Adrenal gland (tissue), 12 donors: ENCODE results near the gene PEF1. TPM values are rescaled to one million over a fixed set of nuclear protein-coding genes. Genes with fewer than 3 reads are reported as not detected.

ENCODE experiments used
- DNase-seq, 7 donors: peaks; one replicate each; pipeline ENCODE4 v3.0.0-alpha.2; 2019 to 2020
- H3K27ac ChIP-seq, 5 donors: fragments of 200-600 bp; sonication (generic) in 4 of 5; 1 replicate in 3 of 5; 2 replicates in 2 of 5; pipeline versions ENCODE4 v1.5.1 to v1.8.0; 2016 to 2020; ENCODE audit warnings: mild to moderate bottlenecking in 1 of 5
- H3K27me3 ChIP-seq: fragments of 200-600 bp; 2 replicates; pipeline ENCODE4 v1.8.0; 2021
- H3K36me3 ChIP-seq, 2 donors: fragments of 200-600 bp; replicated peaks in 1 of 2; 1 replicate in 1 of 2; 2 replicates in 1 of 2; pipeline versions ENCODE4 v1.5.1 to v1.8.0; 2018 to 2022
- H3K4me1 ChIP-seq, 2 donors: fragments of 200-600 bp; replicated peaks in 1 of 2; 1 replicate in 1 of 2; 2 replicates in 1 of 2; pipeline versions ENCODE4 v1.5.1 to v1.8.0; 2018 to 2021
- H3K4me3 ChIP-seq, 4 donors: fragments of 200-600 bp; sonication (generic) in 3 of 4; one replicate each; pipeline ENCODE4 v1.5.1; 2016 to 2018
- H3K9me3 ChIP-seq, 3 donors: fragments of 200-600 bp; sonication (generic) in 1 of 3; replicated peaks in 1 of 3; 1 replicate in 2 of 3; 2 replicates in 1 of 3; pipeline versions ENCODE4 v1.5.1 to v1.8.0; 2016 to 2021
- CTCF ChIP-seq, 6 experiments: fragments of 450-650 bp in 4 of 6; fragments of 200-600 bp in 2 of 6; sonication (generic) in 1 of 6; IDR thresholded peaks; 1 replicate in 5 of 6; 2 replicates in 1 of 6; pipeline versions ENCODE4 v1.5.1 to v1.8.0; 2016 to 2021; ENCODE audit warnings: antibody characterized with exemption in 6 of 6, mild to moderate bottlenecking in 2 of 6, moderate library complexity in 1 of 6
- POLR2A ChIP-seq, 2 donors: fragments of 450-650 bp; IDR thresholded peaks; one replicate each; pipeline ENCODE4 v1.6.1; 2017; ENCODE audit warnings: antibody characterized with exemption in 2 of 2, mild to moderate bottlenecking in 2 of 2, moderate library complexity in 1 of 2
- WGBS, 4 donors: extraction: QIAGEN DNeasy Blood & Tissue Kit in 2 of 4; methylation state at CpG; one replicate each; pipeline versions ENCODE4 v1.1.5 to v1.1.7; 2013 to 2017; 5-methylcytosine and 5-hydroxymethylcytosine counted together
- intact Hi-C, 2 donors: fragments of 100-400 bp; cut with DNase I; formaldehyde crosslinking; loops; one replicate each; pipeline versions ENCODE4 v1.14.1 to v1.15.0; 2022 to 2023
- polyA plus RNA-seq, 3 donors: library from polyadenylated mRNA; stranded (reverse); fragments of 200-250 nt in 2 of 3; fragments of 350-450 nt in 1 of 3; fragmentation: Illumina TruSeq in 1 of 3; extraction: RNeasy Lipid Tissue Mini Kit (QIAGEN cat#74804) in 1 of 3; gene quantifications; one replicate each; pipeline ENCODE4 v1.2.3, GENCODE V29; 2013 to 2014
- total RNA-seq, 9 donors: library from RNA; depleted of rRNA in 4 of 9; stranded (reverse); fragments of >200 nt in 4 of 9; fragments of 120-200 nt in 1 of 9; fragmentation: NEBNext Ultra II Directional in 1 of 9; extraction: Animal tissue kit (Norgen Biotek cat#: 25700) in 1 of 9; gene quantifications; one replicate each; pipeline versions ENCODE4 v1.1.0 to v1.2.4, GENCODE V29; 2013 to 2023
- donor health status: healthy with polysubstance abuse.
- donor health status: Bipolar disorder and iron deficiency.
- donor health status: DM: yes; HTN: yes; CAD: no.
- donor health status: DM: no; HTN: no; CAD: no.
- donor health status: DM: no; HTN: no; CAD: no.
- donor health status: DM: yes; HTN: yes; CAD: no.

PEF1 gene
- total and polyA plus RNA-seq, 12 donors, result 58.2 to 132 (median 86.2) TPM

- no peaks in the 10 kb centered on the region for H3K27me3 ChIP-seq
- TF ChIP-seq POLR2A (IDR thresholded peaks at IDR 0.05) (no peak), CTCF (IDR thresholded peaks at IDR 0.05) (no peak)
- no peaks in the 10 kb centered on the region for H3K36me3 ChIP-seq
- no peaks in the 10 kb centered on the region for H3K9me3 ChIP-seq
- DNase-seq, result no peak
- no peak overlapping the region for H3K27ac ChIP-seq
- H3K4me3 ChIP-seq, result no peak overlapping the region
- intact Hi-C loops, result loop anchor here in 1 of 2 donors (10.0 kb wide), 1 partner anchor 407 kb away; no protein-coding TSS in a partner anchor
- H3K4me1 ChIP-seq, result no peaks in the 10 kb centered on the region
- WGBS, 4 donors, result 75 to 92% (median 84%) methylated on average over 7 to 12 of the region's 12 CpGs
Measured at GRCh38 chr1:31657972-31658510, 13.4 kb upstream of the PEF1 start.

GRCh38 chr1:31657020-31657804 lies 12.5 kb upstream of the PEF1 start:
- no peak overlapping the region for H3K27ac ChIP-seq
- TF ChIP-seq POLR2A (IDR thresholded peaks at IDR 0.05) (no peak), CTCF (IDR thresholded peaks at IDR 0.05) (no peak)
- no peaks in the 10 kb centered on the region for H3K27me3 ChIP-seq
- WGBS, 4 donors, result 69 to 85% (median 81%) methylated on average over 7 to 14 of the region's 14 CpGs
- H3K4me1 ChIP-seq, result no peaks in the 10 kb centered on the region
- no peak overlapping the region for H3K4me3 ChIP-seq
- H3K36me3 ChIP-seq, result no peaks in the 10 kb centered on the region
- no peaks in the 10 kb centered on the region for H3K9me3 ChIP-seq
- intact Hi-C loops, result loop anchor here in 1 of 2 donors (10.0 kb wide), 1 partner anchor 408 kb away; no protein-coding TSS in a partner anchor
- DNase-seq, result no peak

DNA sequence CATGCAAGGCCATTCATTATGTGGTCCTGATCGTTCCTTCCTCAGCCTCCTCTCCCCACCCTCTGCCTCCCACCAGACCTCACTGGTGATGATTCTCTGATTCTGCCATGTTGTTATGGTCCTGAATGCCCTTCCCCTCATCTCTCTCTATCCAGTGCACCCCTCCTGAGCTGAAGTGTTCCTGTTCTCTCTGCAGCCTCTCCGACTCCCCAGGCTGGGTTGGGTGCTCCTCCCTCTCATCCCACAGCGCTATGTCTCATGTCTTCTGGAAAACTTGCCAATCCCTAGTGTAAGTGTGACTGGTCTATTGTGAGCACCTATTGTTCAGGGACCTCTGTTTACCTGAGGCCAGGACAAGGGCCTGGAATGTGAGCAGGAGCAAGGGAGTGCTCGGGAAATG lies 11.1 kb upstream of the PEF1 start:
- TF ChIP-seq CTCF (IDR thresholded peaks at IDR 0.05) (no peak), POLR2A (IDR thresholded peaks at IDR 0.05) (no peak)
- Histone ChIP-seq H3K4me3 (no peak overlapping the region), H3K36me3 (no peaks in the 10 kb centered on the region), H3K9me3 (no peaks in the 10 kb centered on the region), H3K4me1 (no peaks in the 10 kb centered on the region), H3K27ac (no peak overlapping the region), H3K27me3 (no peaks in the 10 kb centered on the region)
- WGBS, 4 donors, result 82 to 92% (median 87%) methylated on average over 4 of the region's 4 CpGs
- DNase-seq, result no peak
- intact Hi-C loops, result loop anchor here in 1 of 2 donors (10.0 kb wide), 1 partner anchor 409 kb away; no protein-coding TSS in a partner anchor

GRCh38 chr1:31655104-31655503 lies 10.4 kb upstream of the PEF1 start:
- WGBS, 4 donors, result 86 to 100% (median 91%) methylated on average over 3 to 6 of the region's 6 CpGs
- no peaks in the 10 kb centered on the region for H3K9me3 ChIP-seq
- DNase-seq, result no peak
- no peaks in the 10 kb centered on the region for H3K4me1 ChIP-seq
- no peaks in the 10 kb centered on the region for H3K36me3 ChIP-seq
- H3K4me3 ChIP-seq, result no peak overlapping the region
- no peaks in the 10 kb centered on the region for H3K27me3 ChIP-seq
- TF ChIP-seq CTCF (IDR thresholded peaks at IDR 0.05) (no peak), POLR2A (IDR thresholded peaks at IDR 0.05) (no peak)
- H3K27ac ChIP-seq, result no peak overlapping the region
- intact Hi-C loops, result loop anchor here in 1 of 2 donors (10.0 kb wide), 1 partner anchor 410 kb away; no protein-coding TSS in a partner anchor
